Keratinocyte (primary cell): Measurements from ENCODE around the gene F12. TPM values are rescaled to one million over a fixed set of nuclear protein-coding genes. Genes with fewer than 3 reads are reported as not detected.
"Not testable (repeated sequence)": the region's sequence is repeated elsewhere in the genome, so short reads cannot be mapped to it uniquely, and the experiment has no call there.

ENCODE experiments used
- DNase-seq: peaks from one replicate; pipeline ENCODE4 v3.0.0-alpha.2; 2011; ENCODE audit warnings: low read depth, missing footprints, low spot score
- FAIRE-seq: peaks from 2 replicates; lab custom pipeline; 2011; peaks lifted over from hg19 to GRCh38; lab: Jason Lieb, UNC
- H2AFZ ChIP-seq: 2 replicates; pipeline ENCODE4 v1.6.0; 2012; ENCODE audit warnings: low read length, control low read depth, inconsistent platforms; ENCODE audit not compliant: control insufficient read depth
- H3K27ac ChIP-seq: 2 replicates; pipeline ENCODE4 v1.5.1; 2011; ENCODE audit warnings: low read length; ENCODE audit not compliant: control insufficient read depth, insufficient read depth
- H3K27me3 ChIP-seq: 3 replicates; pipeline ENCODE4 v1.6.0; 2011; ENCODE audit warnings: low read length; ENCODE audit not compliant: control insufficient read depth, insufficient read depth; ENCODE audit errors: extremely low read depth
- H3K36me3 ChIP-seq, 2 experiments: 2 replicates in 1 of 2; 3 replicates in 1 of 2; pipeline ENCODE4 v1.5.1; 2011; ENCODE audit warnings: low read length in 2 of 2, mild to moderate bottlenecking in 1 of 2; ENCODE audit not compliant: control insufficient read depth in 2 of 2, insufficient read depth in 2 of 2; ENCODE audit errors: extremely low read depth in 1 of 2
- H3K4me1 ChIP-seq: 3 replicates; pipeline ENCODE4 v1.5.1; 2011; ENCODE audit warnings: low read length; ENCODE audit not compliant: control insufficient read depth, insufficient read depth; ENCODE audit errors: extremely low read depth
- H3K4me2 ChIP-seq: 3 replicates; pipeline ENCODE4 v1.6.0; 2011; ENCODE audit warnings: low read depth, low read length; ENCODE audit not compliant: control insufficient read depth, insufficient read depth; ENCODE audit errors: extremely low read depth
- H3K4me3 ChIP-seq, 3 experiments: fragments of 200-600 bp in 1 of 3; sonication (generic) in 1 of 3; 2 replicates in 2 of 3; 3 replicates in 1 of 3; pipeline ENCODE4 v1.5.1; 2011 to 2016; ENCODE audit warnings: low read length in 3 of 3, mild to moderate bottlenecking in 3 of 3, control low read depth in 2 of 3, inconsistent platforms in 1 of 3, low read depth in 1 of 3, mixed read lengths in 1 of 3, mixed run types in 1 of 3, moderate library complexity in 1 of 3; ENCODE audit not compliant: control insufficient read depth in 2 of 3, insufficient read depth in 2 of 3; ENCODE audit errors: extremely low read depth in 1 of 3
- H3K79me2 ChIP-seq: 2 replicates; pipeline ENCODE4 v1.6.0; 2012; ENCODE audit warnings: low read length; ENCODE audit not compliant: control insufficient read depth, insufficient read depth
- H3K9ac ChIP-seq: 3 replicates; pipeline ENCODE4 v1.6.0; 2011; ENCODE audit warnings: low read length; ENCODE audit not compliant: control insufficient read depth, insufficient read depth; ENCODE audit errors: extremely low read depth
- H3K9me1 ChIP-seq: 3 replicates; pipeline ENCODE4 v1.6.0; 2011; ENCODE audit warnings: low read length; ENCODE audit not compliant: control insufficient read depth, insufficient read depth; ENCODE audit errors: extremely low read depth
- H3K9me3 ChIP-seq: 2 replicates; pipeline ENCODE4 v1.5.1; 2012; ENCODE audit warnings: low read depth, low read length; ENCODE audit not compliant: control insufficient read depth
- H4K20me1 ChIP-seq: 3 replicates; pipeline ENCODE4 v1.6.0; 2011; ENCODE audit warnings: low read length; ENCODE audit not compliant: control insufficient read depth, insufficient read depth; ENCODE audit errors: extremely low read depth
- EZH2 ChIP-seq: IDR thresholded peaks from one replicate; pipeline ENCODE4 v1.6.1; 2012; ENCODE audit warnings: inconsistent platforms, mild to moderate bottlenecking, low read length, moderate library complexity
- dilution Hi-C: fragments of 300-500 bp; cut with MboI; formaldehyde crosslinking; loops from one replicate; pipeline ENCODE4 v1.7.0; 2020; ENCODE audit warnings: low sequenced_read_pairs; ENCODE audit not compliant: extremely low pct_ligation_motif_present
- polyA plus RNA-seq, 5 experiments: library from polyadenylated mRNA; depleted of rRNA in 3 of 5; stranded (reverse) in 3 of 5; stranded (forward) in 1 of 5; unstranded in 1 of 5; fragments of >200 nt; gene quantifications; 1 replicate in 1 of 5; 2 replicates in 3 of 5; 3 replicates in 1 of 5; pipeline versions ENCODE4 v1.2.1 to v1.2.3, GENCODE V29; 2011 to 2012; ENCODE audit warnings: missing spikeins in 2 of 5, low read depth in 1 of 5, low replicate concordance in 1 of 5
- TF ChIP-seq, protein P1 (sequence below), 3 experiments: IDR thresholded peaks in 1 of 3; conservative IDR thresholded peaks in 1 of 3; optimal IDR thresholded peaks in 1 of 3; 2 replicates in 2 of 3; 3 replicates in 1 of 3; pipeline versions ENCODE3 to v1.5.1; 2011; ENCODE audit warnings: low read length in 3 of 3, mild to moderate bottlenecking in 3 of 3, moderate library complexity in 2 of 3, control low read depth in 1 of 3, inconsistent platforms in 1 of 3; ENCODE audit not compliant: insufficient read depth in 2 of 3; ENCODE audit errors: extremely low read depth in 1 of 3

F12 gene
- polyA plus RNA-seq, 1 donor (not counting 4 experiments of a cell fraction or from before 2014, with no cell fraction given), result 7.7 TPM

DNA sequence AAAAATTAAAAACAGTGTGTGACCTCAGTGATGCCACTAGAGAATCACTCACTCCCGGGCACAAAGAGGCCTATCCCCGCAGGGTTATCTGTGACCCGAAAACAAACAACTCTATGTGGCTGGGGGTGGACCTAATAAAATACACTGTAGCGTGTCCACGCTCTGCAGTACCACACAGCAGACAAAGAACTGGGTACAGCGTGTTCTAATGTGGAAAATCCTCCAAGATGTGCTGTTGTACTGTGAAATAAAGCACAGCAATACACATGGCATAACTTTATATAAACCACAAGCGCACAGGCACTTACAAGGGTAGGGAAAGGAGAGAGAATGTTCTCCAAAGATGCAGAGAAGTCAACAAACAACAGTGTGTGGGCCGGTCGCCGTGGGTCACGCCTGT lies 33.3 kb downstream of the F12 start:
- H3K9me3 ChIP-seq, result no peaks in the 10 kb centered on the region
- DNase-seq (no peak), FAIRE-seq (no peak)
- no peak overlapping the region for H3K27ac ChIP-seq
- dilution Hi-C loops, result no loop called here
- H3K4me3 ChIP-seq, result no peak overlapping the region
- H2AFZ ChIP-seq, result no peak overlapping the region
- H3K4me1 ChIP-seq, result peaks cover 37% of the 10 kb centered on the region
- H4K20me1 ChIP-seq, result no peaks in the 10 kb centered on the region
- no peaks in the 10 kb centered on the region for H3K79me2 ChIP-seq
- H3K4me2 ChIP-seq, result no peak overlapping the region
- H3K27me3 ChIP-seq, result no peaks in the 10 kb centered on the region
- peaks cover 2% of the 10 kb centered on the region for H3K9me1 ChIP-seq
- no peaks in the 10 kb centered on the region for H3K36me3 ChIP-seq
- TF ChIP-seq, protein P1, sequence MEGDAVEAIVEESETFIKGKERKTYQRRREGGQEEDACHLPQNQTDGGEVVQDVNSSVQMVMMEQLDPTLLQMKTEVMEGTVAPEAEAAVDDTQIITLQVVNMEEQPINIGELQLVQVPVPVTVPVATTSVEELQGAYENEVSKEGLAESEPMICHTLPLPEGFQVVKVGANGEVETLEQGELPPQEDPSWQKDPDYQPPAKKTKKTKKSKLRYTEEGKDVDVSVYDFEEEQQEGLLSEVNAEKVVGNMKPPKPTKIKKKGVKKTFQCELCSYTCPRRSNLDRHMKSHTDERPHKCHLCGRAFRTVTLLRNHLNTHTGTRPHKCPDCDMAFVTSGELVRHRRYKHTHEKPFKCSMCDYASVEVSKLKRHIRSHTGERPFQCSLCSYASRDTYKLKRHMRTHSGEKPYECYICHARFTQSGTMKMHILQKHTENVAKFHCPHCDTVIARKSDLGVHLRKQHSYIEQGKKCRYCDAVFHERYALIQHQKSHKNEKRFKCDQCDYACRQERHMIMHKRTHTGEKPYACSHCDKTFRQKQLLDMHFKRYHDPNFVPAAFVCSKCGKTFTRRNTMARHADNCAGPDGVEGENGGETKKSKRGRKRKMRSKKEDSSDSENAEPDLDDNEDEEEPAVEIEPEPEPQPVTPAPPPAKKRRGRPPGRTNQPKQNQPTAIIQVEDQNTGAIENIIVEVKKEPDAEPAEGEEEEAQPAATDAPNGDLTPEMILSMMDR (optimal IDR thresholded peaks at IDR 0.05 in 1 of 3, IDR thresholded peaks at IDR 0.05 in 1 of 3, conservative IDR thresholded peaks at IDR 0.05 in 1 of 3; ENCODE audit: extremely low read depth in 1 of 3, insufficient read depth in 2 of 3, low read length in 3 of 3), result no peak
- no peak for TF ChIP-seq EZH2
- H3K9ac ChIP-seq, result no peak overlapping the region

DNA sequence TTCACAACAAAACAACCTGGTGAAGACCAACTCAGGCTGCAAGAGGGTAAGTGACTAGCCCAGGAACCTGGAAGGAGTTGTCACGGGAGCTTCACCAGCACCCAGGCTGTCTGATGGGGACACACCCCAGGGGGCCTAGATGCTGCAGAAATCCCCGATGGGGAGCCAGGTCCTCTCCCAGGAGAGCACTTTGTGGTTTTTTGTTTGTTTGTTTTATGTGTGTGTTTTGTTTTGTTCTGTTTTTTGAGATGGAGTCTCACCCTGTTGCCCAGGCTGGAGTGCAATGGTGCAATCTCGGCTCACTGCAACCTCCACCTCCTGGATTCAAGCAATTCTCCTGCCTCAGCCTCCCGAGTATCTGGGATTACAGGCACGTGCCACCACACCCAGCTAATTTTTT lies 33.8 kb downstream of the F12 start:
- FAIRE-seq, H2AFZ ChIP-seq, H3K4me3 ChIP-seq, H3K9ac ChIP-seq, H3K27me3 ChIP-seq, H4K20me1 ChIP-seq, H3K36me3 ChIP-seq, DNase-seq, H3K79me2 ChIP-seq, H3K4me2 ChIP-seq, H3K9me3 ChIP-seq, dilution Hi-C loops, H3K27ac ChIP-seq, H3K9me1 ChIP-seq: not testable (repeated sequence)
- peaks cover 38% of the 10 kb centered on the region for H3K4me1 ChIP-seq

DNA sequence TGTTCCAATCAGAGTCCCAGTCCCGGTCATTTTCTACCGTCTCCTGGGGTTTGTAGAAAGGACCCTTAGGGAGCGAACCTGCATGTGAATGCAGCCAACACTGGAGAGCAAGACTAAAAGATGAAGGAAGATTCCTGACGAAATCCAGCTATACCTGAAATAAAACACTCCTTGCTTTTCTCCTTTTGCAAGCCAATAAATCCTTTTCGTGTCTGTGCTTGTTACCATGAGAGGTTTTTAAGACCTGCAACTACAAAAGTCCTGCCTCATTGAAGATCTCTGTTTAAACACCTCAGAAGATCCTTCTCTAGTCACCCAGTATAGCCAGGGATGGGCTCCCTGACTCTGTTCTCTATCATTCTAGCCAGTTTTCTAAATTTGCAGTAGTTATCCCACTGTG lies 35.2 kb downstream of the F12 start:
- no peak for DNase-seq

More for the DNA sequence above, 35.2 kb downstream of the F12 start:
- Histone ChIP-seq H3K9ac (no peak overlapping the region), H3K4me2 (peak overlapping the region; percentile 70), H3K4me3 (peak overlapping the region in 2 of 3 experiments; percentile 27 to 32), H3K36me3 (peaks cover 0 to 4% of the 10 kb centered on the region in 2 experiments), H3K4me1 (peaks cover 35% of the 10 kb centered on the region), H4K20me1 (no peaks in the 10 kb centered on the region), H3K27ac (no peak overlapping the region), H2AFZ (peak overlapping the region; percentile 49), H3K27me3 (no peaks in the 10 kb centered on the region), H3K9me1 (peaks cover 2% of the 10 kb centered on the region), H3K79me2 (no peaks in the 10 kb centered on the region), H3K9me3 (no peaks in the 10 kb centered on the region)
- dilution Hi-C loops, result no loop called here
- FAIRE-seq, result peak; percentile 74
- TF ChIP-seq, protein P1 (optimal IDR thresholded peaks at IDR 0.05 in 1 of 3, IDR thresholded peaks at IDR 0.05 in 1 of 3, conservative IDR thresholded peaks at IDR 0.05 in 1 of 3; ENCODE audit: extremely low read depth in 1 of 3, insufficient read depth in 2 of 3, low read length in 3 of 3), result no peak
- no peak for TF ChIP-seq EZH2
